ENCODE results near the gene MAP2K7. TPM values are rescaled to one million over a fixed set of nuclear protein-coding genes. Genes with fewer than 3 reads are reported as not detected.

Gene MAP2K7
- total RNA-seq, 1 experiment from 2014 or later: 39.4 TPM

- no peak for TF ChIP-seq ESRRA (CRISPR knock-in tag; IDR thresholded peaks at IDR 0.05; ENCODE audit: borderline replicate concordance)
- no peak for TF ChIP-seq MYBL2 (CRISPR knock-in tag; IDR thresholded peaks at IDR 0.05)
- TF ChIP-seq ETV6 (CRISPR knock-in tag; IDR thresholded peaks at IDR 0.05): no peak
- no peak for TF ChIP-seq GRHL2 (CRISPR knock-in tag; IDR thresholded peaks at IDR 0.05; ENCODE audit: insufficient replicate concordance, severe bottlenecking)
- TF ChIP-seq CREM (CRISPR knock-in tag; IDR thresholded peaks at IDR 0.05): 0 out of 2 replicates have a peak, but pooled peaks have one; percentile 10
- TF ChIP-seq USF2 (CRISPR knock-in tag; IDR thresholded peaks at IDR 0.05): no peak
- Mint-ChIP-seq H3K9me3 (no peaks in the 10 kb centered on the region), H3K36me3 (peaks cover 3% of the 10 kb centered on the region), H3K4me1 (peaks cover 8% of the 10 kb centered on the region), H3K27me3 (ENCODE audit: low read depth) (peaks cover 57% of the 10 kb centered on the region), H3K27ac (no peak overlapping the region), H3K4me3 (peak overlapping the region; percentile 77)
- ChIA-PET POLR2A (interaction anchor here (1.5 kb wide), 1 partner anchor 9 kb away, joined by 4 read pairs; no protein-coding TSS in a partner anchor), CTCF (interaction anchor here (0.5 to 7.2 kb wide), 16 partner anchors 9 to 236 kb away, joined by 3 to 70 read pairs (median 7); partner anchors contain the start of genes EVI5L, LRRC8E, MAP2K7 and TRAPPC5)
- ATAC-seq: no peak
- DNase-seq (ENCODE audit: low spot score): no peak
Observed at GRCh38 chr19:7916955-7917266, 13.2 kb downstream of the MAP2K7 start.

GRCh38 chr19:7917267-7918061 is 13.8 kb downstream of the MAP2K7 start:
- Mint-ChIP-seq H3K9me3 (no peaks in the 10 kb centered on the region), H3K27ac (no peak overlapping the region), H3K4me3 (peak overlapping the region; percentile 77), H3K36me3 (no peaks in the 10 kb centered on the region), H3K27me3 (ENCODE audit: low read depth) (peaks cover 57% of the 10 kb centered on the region), H3K4me1 (peaks cover 8% of the 10 kb centered on the region)
- POLR2A ChIA-PET: interaction anchor here (1.0 to 1.5 kb wide), 3 partner anchors 9 to 55 kb away, joined by 4 to 6 read pairs (median 4); no protein-coding TSS in a partner anchor
- peak; percentile 14 for ATAC-seq
- DNase-seq (ENCODE audit: low spot score): peak; percentile 77
- CTCF ChIA-PET: interaction anchor here (0.6 to 7.2 kb wide), 30 partner anchors 9 to 237 kb away, joined by 3 to 70 read pairs (median 4); partner anchors contain the start of genes EVI5L, LRRC8E, MAP2K7 and PRR36
- TF ChIP-seq NFYB (CRISPR knock-in tag; conservative IDR thresholded peaks at IDR 0.05; ENCODE audit: low read depth) (no peak), ATF2 (CRISPR knock-in tag; IDR thresholded peaks at IDR 0.05; ENCODE audit: borderline replicate concordance, low read depth) (no peak), ZMAT4 (CRISPR knock-in tag; IDR thresholded peaks at IDR 0.05) (no peak), TEAD1 (CRISPR knock-in tag; IDR thresholded peaks at IDR 0.05) (0 out of 2 replicates have a peak, but pooled peaks have one; percentile 17), ZBTB43 (CRISPR knock-in tag; IDR thresholded peaks at IDR 0.05) (no peak), ATF1 (CRISPR knock-in tag; IDR thresholded peaks at IDR 0.05) (no peak), CTCF (IDR thresholded peaks at IDR 0.05) (0 out of 2 replicates have a peak, but pooled peaks have one; percentile 17), ZBTB21 (CRISPR knock-in tag; IDR thresholded peaks at IDR 0.05; ENCODE audit: borderline replicate concordance) (no peak), ZNF423 (CRISPR knock-in tag; IDR thresholded peaks at IDR 0.05) (peak; percentile 37; the same call in 1 of the 2 replicates), NFE2L1 (CRISPR knock-in tag; IDR thresholded peaks at IDR 0.05) (no peak), E2F1 (CRISPR knock-in tag; IDR thresholded peaks at IDR 0.05) (no peak), MLX (CRISPR knock-in tag; IDR thresholded peaks at IDR 0.05) (no peak), USF2 (CRISPR knock-in tag; IDR thresholded peaks at IDR 0.05) (no peak), MYBL2 (CRISPR knock-in tag; IDR thresholded peaks at IDR 0.05) (no peak), E2F5 (CRISPR knock-in tag; IDR thresholded peaks at IDR 0.05) (0 out of 2 replicates have a peak, but pooled peaks have one; percentile 32), E2F4 (CRISPR knock-in tag; IDR thresholded peaks at IDR 0.05; ENCODE audit: borderline replicate concordance, low read depth) (no peak), KAT7 (CRISPR knock-in tag; IDR thresholded peaks at IDR 0.05; ENCODE audit: borderline replicate concordance) (0 out of 2 replicates have a peak, but pooled peaks have one; percentile 23)
